Dermis lymphatic vessel endothelial cell (primary cell): ENCODE data around the gene KCNA1. TPM values are rescaled to one million over a fixed set of nuclear protein-coding genes. Genes with fewer than 3 reads are reported as not detected.

Source experiments
- total RNA-seq: library from RNA; depleted of rRNA; stranded (reverse); fragments of >200 nt; gene quantifications from 2 replicates; pipeline ENCODE4 v1.2.1, GENCODE V29; 2014

The KCNA1 gene
- total RNA-seq = under 0.01 TPM in 2 replicates

GRCh38 chr12:4909734-4910501 is at the start of gene KCNA1:
KCNA1 (plus strand) TSS chr12:4909905; CDS start chr12:4911379, 1,474 bp downstream.

Other genes starting within 250 kb of the KCNA1 start
- gene GALNT8, start 189.5 kb upstream of the KCNA1 start, total RNA-seq = 0.09 and 0.11 TPM in 2 replicates
- gene KCNA5, start 134.0 kb downstream of the KCNA1 start, total RNA-seq = not detected in 2 replicates